Kidney (tissue), 14 donors: Measurements from ENCODE around the gene LRRC4C. TPM values are rescaled to one million over a fixed set of nuclear protein-coding genes. Genes with fewer than 3 reads are reported as not detected.

Source experiments
- DNase-seq, 5 donors: peaks; one replicate each; pipeline ENCODE4 v3.0.0-alpha.2; 2013 to 2020
- FAIRE-seq: peaks from 2 replicates; lab custom pipeline; 2012; peaks lifted over from hg19 to GRCh38; lab: Jason Lieb, UNC
- H3K27ac ChIP-seq, 2 donors: one replicate each; pipeline ENCODE4 v1.7.0; 2013; ENCODE audit warnings: low read depth in 2 of 2, low read length in 2 of 2, inconsistent platforms in 1 of 2
- H3K27me3 ChIP-seq: one replicate; pipeline ENCODE4 v1.7.1; 2013; ENCODE audit warnings: low read length, inconsistent platforms; ENCODE audit not compliant: control insufficient read depth, insufficient read depth
- H3K36me3 ChIP-seq, 3 donors: one replicate each; pipeline versions ENCODE4 v1.7.0 to v1.7.1; 2013; ENCODE audit warnings: low read length in 3 of 3, control low read depth in 1 of 3, inconsistent platforms in 1 of 3; ENCODE audit not compliant: insufficient read depth in 3 of 3, control insufficient read depth in 2 of 3
- H3K4me1 ChIP-seq, 3 donors: one replicate each; pipeline versions ENCODE4 v1.7.0 to v1.7.1; 2013; ENCODE audit warnings: low read length in 3 of 3, inconsistent platforms in 1 of 3, low read depth in 1 of 3; ENCODE audit not compliant: control insufficient read depth in 2 of 3, insufficient read depth in 2 of 3
- H3K4me3 ChIP-seq, 3 donors: one replicate each; pipeline versions ENCODE4 v1.7.0 to v1.8.1; 2013; ENCODE audit warnings: low read length in 3 of 3, control low read depth in 1 of 3, inconsistent platforms in 1 of 3
- H3K9ac ChIP-seq, 3 donors: one replicate each; pipeline versions ENCODE4 v1.7.0 to v1.7.1; 2013; ENCODE audit warnings: low read length in 3 of 3, control low read depth in 1 of 3, inconsistent platforms in 1 of 3
- H3K9me3 ChIP-seq, 3 donors: one replicate each; pipeline versions ENCODE4 v1.7.0 to v1.7.1; 2013; ENCODE audit warnings: low read length in 3 of 3, control low read depth in 1 of 3, inconsistent platforms in 1 of 3; ENCODE audit not compliant: control insufficient read depth in 2 of 3, insufficient read depth in 1 of 3
- intact Hi-C: fragments of 100-400 bp; cut with DNase I; formaldehyde crosslinking; loops from one replicate; pipeline ENCODE4 v1.11.1; 2022
- polyA plus RNA-seq: library from polyadenylated mRNA; stranded (reverse); fragments of 350-450 nt; fragmentation: Illumina TruSeq; extraction: RNeasy Lipid Tissue Mini Kit (QIAGEN cat#74804); gene quantifications from one replicate; pipeline ENCODE4 v1.2.3, GENCODE V29; 2014; ENCODE audit warnings: low read depth, low replicate concordance; ENCODE audit not compliant: insufficient read depth
- total RNA-seq: library from RNA; stranded (reverse); fragmentation: NEBNext Ultra II Directional; extraction: Animal tissue kit (Norgen Biotek cat#: 25700); gene quantifications from one replicate; pipeline ENCODE4 v1.2.1, GENCODE V29; 2021
- TF ChIP-seq, protein P1 (sequence below): IDR thresholded peaks from 3 replicates; pipeline ENCODE4 v1.5.1; 2012; ENCODE audit warnings: mild to moderate bottlenecking, moderate library complexity, borderline replicate concordance; ENCODE audit not compliant: insufficient read depth; ENCODE audit errors: extremely low read depth
- donor health status: control.
- donor health status: control.
- donor health status: control.
- donor health status: control.
- donor health status: control.
- donor health status: DM: yes; HTN: yes; CAD: no.
- donor health status: Normal renal cell carcinoma (clear cell type).

The LRRC4C gene
- total and polyA plus RNA-seq, 2 donors from 2014 or later = 0.26 to 1.6 TPM

DNA sequence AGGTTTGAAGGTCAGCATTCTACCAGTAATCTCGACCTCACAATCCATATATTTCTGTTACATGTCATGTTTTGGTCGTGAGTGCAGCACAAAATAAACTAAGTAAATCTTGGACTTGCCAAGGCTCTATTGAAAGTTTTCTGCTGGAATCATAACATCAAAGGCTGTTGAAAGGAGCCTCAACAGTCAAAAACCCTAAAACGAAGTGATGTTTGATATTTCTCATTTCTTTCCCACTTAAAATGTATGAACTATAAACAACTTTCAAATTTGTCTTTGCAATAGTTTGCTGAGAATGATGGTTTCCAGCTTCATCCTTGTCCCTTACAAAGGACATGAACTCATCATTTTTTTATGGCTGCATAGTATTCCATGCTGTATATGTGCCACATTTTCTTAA, 1118.5 kb downstream of the LRRC4C start:
- Histone ChIP-seq H3K4me3 (no peak overlapping the region), H3K9ac (no peak overlapping the region), H3K9me3 (no peaks in the 10 kb centered on the region), H3K36me3 (no peaks in the 10 kb centered on the region), H3K27me3 (no peaks in the 10 kb centered on the region), H3K4me1 (no peaks in the 10 kb centered on the region), H3K27ac (no peak overlapping the region)
- no peak for FAIRE-seq
- DNase-seq = no peak
- intact Hi-C loops = no loop called here
- TF ChIP-seq, protein P1, sequence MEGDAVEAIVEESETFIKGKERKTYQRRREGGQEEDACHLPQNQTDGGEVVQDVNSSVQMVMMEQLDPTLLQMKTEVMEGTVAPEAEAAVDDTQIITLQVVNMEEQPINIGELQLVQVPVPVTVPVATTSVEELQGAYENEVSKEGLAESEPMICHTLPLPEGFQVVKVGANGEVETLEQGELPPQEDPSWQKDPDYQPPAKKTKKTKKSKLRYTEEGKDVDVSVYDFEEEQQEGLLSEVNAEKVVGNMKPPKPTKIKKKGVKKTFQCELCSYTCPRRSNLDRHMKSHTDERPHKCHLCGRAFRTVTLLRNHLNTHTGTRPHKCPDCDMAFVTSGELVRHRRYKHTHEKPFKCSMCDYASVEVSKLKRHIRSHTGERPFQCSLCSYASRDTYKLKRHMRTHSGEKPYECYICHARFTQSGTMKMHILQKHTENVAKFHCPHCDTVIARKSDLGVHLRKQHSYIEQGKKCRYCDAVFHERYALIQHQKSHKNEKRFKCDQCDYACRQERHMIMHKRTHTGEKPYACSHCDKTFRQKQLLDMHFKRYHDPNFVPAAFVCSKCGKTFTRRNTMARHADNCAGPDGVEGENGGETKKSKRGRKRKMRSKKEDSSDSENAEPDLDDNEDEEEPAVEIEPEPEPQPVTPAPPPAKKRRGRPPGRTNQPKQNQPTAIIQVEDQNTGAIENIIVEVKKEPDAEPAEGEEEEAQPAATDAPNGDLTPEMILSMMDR = no peak

DNA sequence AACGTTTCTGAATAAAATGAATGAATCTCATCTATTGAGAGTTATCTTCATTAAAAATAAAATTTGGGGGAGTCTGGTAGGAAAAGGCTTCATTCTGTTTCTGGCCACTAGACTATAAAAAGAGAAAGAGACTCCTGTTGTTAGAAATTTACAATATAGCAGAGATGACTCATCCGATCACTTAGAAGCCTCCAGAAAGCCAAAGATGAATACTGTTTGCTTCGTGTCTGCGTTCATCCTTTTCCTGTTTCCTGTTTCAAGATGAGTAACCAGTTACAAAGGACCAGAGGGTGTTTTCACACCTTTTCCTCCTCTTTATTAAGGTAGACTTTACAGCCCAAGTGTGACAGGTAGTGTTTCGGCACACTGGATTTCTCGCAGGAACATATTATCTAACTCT, 1120.7 kb downstream of the LRRC4C start:
- H3K9me3 ChIP-seq = no peaks in the 10 kb centered on the region
- FAIRE-seq (no peak), DNase-seq (no peak)
- H3K4me1 ChIP-seq = no peaks in the 10 kb centered on the region
- H3K36me3 ChIP-seq = no peaks in the 10 kb centered on the region
- no peak overlapping the region for H3K27ac ChIP-seq
- TF ChIP-seq, protein P1 = no peak
- H3K27me3 ChIP-seq = no peaks in the 10 kb centered on the region
- H3K4me3 ChIP-seq = no peak overlapping the region
- intact Hi-C loops = no loop called here
- no peak overlapping the region for H3K9ac ChIP-seq

DNA sequence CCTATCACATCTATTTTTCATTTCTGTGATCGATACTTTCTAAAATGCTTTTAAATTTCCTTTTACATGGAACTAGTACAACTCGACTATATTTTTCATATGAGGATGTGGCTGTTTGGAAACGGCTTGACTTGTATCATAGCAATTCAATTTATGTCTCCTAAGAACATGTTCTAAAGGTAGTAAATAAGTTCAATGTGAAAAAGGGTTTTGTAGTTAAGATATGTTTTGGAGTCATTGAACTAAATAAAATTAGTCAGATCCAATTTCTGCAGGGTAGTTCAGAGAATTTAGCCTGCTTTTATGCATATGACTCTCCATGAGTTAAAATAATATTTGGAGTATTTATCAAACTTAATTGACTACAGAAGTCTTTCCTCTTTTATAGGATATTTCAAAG, 1121.4 kb downstream of the LRRC4C start:
- no peak overlapping the region for H3K9ac ChIP-seq
- H3K9me3 ChIP-seq = no peaks in the 10 kb centered on the region

More for the DNA sequence above, 1121.4 kb downstream of the LRRC4C start:
- no peak overlapping the region for H3K4me3 ChIP-seq
- no peaks in the 10 kb centered on the region for H3K36me3 ChIP-seq
- no peak for DNase-seq
- TF ChIP-seq, protein P1 = no peak
- H3K27ac ChIP-seq = no peak overlapping the region
- no peak for FAIRE-seq
- H3K27me3 ChIP-seq = no peaks in the 10 kb centered on the region
- intact Hi-C loops = no loop called here
- no peaks in the 10 kb centered on the region for H3K4me1 ChIP-seq
